ENCODE data around the gene HCRTR1. TPM values are rescaled to one million over a fixed set of nuclear protein-coding genes. Genes with fewer than 3 reads are reported as not detected.

Gene HCRTR1
- polyA plus RNA-seq, 1 donor = 0.23 TPM

- DNase-seq = no peak
These were observed 9.0 kb downstream of the HCRTR1 start for GRCh38 chr1:31626223-31627207.

- no peak for DNase-seq
These were observed 9.9 kb downstream of the HCRTR1 start for GRCh38 chr1:31627301-31627929.

GRCh38 chr1:31627930-31628559 is 10.6 kb downstream of the HCRTR1 start:
- DNase-seq = no peak

DNA sequence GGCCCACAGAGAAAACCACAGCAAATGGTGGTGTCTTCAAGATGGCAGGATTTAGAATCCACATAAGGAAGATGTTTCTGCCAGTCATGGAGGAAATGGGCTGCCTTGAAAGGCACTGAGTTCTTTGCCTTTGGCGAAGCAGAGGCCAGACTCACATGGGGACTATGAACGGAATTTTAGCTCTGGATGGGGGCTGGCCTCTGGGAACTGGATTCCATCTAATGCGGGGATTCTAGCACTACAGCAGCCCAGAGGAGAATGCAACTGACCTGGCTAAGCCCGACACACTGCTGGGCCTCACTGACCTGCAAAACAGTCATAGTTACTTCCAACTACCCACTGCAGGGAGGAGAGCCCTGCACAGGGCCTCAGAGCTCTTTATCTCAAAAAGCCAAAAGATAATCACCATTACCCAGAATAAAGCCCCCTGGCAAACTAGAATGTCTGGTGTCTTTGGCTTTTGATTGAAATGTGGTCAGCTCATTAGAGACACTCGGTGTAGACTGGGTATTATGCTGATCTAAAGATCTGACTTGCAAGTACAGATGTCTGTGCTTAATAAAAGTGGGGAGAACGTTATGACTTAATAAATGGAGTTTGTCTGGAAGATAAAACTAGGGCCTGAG is 11.6 kb downstream of the HCRTR1 start:
- DNase-seq = no peak

GRCh38 chr1:31632649-31633048 is 15.2 kb downstream of the HCRTR1 start:
- no peak for DNase-seq

DNA sequence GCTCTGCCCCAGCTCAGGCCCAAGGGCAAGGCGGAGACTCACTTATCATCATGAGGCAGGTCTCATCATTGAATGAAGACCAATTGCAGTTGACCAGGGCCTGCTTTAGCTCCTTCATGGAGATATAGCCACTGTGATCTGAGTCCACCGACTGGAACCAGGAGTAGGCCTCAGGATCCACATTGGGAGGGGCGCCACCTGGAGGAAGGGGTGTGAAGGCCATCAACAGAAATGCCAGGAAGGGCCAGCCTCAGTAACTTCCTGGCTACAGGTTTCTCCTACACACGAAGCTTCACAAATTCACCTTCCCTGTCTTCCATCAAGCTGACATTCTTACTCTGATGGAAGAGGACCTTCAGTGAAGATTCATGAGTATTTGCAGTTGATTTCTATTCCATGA is 15.6 kb downstream of the HCRTR1 start:
- no peak for DNase-seq

DNA sequence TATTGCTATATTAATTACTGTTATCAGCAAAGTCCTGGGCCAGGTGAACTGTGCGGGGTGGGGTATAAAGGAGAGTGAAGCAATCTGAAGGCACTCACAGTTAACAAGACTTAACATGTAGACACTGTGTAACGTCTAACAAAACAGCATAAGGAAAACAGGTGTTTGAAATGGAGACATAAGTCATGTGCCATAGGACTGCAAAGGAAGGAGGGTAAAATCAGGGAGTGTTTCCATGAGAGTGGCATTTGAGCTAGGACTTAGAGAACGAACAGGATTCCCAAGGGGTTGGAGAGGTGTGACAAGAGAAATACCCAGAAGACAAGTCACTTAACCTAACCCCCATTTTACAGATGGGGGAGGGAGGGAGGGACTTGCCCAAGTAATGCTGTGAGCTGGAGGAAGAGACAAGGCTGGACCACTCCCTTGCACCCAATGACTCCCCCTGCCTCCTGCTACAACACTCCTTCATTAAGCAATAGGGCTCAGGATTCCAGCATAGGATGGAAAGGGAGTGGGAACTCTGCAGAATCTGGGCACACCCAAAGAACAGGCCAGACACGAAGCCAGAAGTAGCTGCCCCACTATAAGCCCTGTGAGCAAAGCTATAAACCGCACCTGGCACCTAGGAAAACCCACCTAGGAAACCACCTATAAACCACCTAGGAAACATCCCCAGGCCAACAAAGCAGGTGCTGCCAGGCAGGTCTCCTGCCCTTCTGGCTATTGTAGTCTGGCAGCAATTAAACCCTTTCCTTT is 20.6 kb downstream of the HCRTR1 start:
- DNase-seq = no peak

- no peak for DNase-seq
These were observed 22.1 kb downstream of the HCRTR1 start for GRCh38 chr1:31639543-31639942.

GRCh38 chr1:31640179-31640578 is 22.7 kb downstream of the HCRTR1 start:
- no peak for DNase-seq

DNA sequence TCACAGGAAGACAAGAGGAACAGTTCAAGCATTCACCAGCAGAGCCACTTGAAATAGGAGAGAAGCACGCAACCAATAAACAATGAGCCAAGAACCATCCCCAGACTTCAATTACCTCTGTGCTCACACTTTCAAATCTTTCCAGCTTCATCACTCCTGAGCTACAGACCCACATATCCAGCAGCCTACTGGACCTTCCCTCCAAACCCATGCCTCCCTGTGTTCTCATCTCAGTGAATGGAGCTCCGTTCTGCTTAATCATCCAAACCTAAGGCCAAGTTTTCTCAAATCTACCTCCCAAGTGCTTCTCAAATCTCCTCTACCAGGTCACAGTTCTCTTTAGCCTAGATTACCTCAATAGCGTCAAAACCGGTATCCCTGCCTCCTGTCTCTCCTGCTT is 23.5 kb downstream of the HCRTR1 start:
- DNase-seq = no peak

DNA sequence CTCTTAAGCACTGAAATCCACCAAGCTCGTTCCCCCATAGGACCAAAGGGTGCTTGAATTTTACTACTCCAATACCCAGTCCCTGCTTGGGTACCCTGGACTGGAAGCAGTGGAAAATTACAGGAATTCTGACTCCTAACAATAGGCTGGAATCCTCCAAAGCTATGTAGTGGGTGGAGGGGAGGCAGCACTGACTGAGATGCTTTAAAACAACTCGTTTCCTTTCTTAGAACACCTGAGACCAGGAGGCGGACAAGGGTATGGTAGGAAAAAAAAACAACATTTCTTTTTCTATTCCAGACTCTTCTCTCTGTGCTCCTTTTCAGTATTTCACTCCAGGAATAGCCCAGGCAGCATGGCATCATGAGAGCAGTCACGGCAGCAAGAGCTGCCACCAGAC is 24.9 kb downstream of the HCRTR1 start:
- DNase-seq = no peak

GRCh38 chr1:31642897-31643296 is 25.4 kb downstream of the HCRTR1 start:
- no peak for DNase-seq

- DNase-seq = no peak
These were observed 26.6 kb downstream of the HCRTR1 start for GRCh38 chr1:31643976-31644559.

DNA sequence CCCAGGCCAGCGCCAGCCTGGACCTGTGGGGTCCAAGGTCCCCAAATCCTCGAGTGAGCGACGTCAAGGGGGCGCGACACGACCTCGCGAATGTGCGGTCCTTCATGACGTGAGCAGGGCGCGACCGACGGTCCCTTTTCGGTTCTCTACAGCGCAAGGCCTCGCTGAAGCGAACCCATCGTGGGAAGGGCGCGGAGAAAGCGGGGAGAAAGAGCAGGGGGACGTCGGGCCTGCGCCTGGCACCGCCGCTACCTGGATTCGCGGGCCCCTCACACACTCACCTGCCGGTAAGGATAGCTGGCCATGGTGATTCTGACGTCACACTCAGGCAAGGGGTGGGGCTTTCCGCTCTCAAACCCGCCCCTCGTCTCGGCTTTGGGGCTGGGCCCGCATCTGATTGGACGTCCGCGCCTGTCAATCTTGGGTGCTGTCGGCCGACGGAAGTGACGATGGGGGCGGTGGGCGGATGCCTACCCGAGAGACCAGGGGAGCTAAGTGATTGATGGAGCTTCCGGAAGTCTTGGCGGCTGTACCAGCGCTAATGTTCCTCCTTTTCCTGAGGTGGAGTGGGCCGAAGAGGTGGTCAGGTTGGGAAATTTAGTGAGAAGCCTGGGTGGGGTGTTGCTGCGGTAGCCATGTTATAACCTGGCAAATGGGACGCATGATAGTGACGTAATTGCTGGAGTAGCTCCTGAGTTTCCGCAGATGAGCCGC is 27.2 kb downstream of the HCRTR1 start, which contains the start of gene PEF1:
PEF1 (minus strand) TSS at position 317 of the 714 bp plus-strand sequence; CDS start at position 305, 12 bp downstream.
- peak; percentile 99 for DNase-seq

DNA sequence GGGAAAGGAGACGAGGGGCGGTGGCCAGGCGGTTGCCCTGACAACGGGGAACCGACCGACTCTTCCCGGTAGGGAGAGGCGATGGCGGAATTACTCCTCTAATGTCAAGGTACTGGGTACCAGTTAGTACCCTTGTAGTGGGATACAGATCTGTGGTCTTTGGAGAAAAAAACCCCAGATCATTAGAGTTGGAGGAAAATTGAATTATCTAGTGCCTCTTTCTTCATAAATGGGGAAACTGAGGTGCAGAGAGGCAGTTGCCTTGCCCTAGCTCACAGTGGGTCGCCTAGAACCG is 27.7 kb downstream of the HCRTR1 start:
- DNase-seq = no peak

DNA sequence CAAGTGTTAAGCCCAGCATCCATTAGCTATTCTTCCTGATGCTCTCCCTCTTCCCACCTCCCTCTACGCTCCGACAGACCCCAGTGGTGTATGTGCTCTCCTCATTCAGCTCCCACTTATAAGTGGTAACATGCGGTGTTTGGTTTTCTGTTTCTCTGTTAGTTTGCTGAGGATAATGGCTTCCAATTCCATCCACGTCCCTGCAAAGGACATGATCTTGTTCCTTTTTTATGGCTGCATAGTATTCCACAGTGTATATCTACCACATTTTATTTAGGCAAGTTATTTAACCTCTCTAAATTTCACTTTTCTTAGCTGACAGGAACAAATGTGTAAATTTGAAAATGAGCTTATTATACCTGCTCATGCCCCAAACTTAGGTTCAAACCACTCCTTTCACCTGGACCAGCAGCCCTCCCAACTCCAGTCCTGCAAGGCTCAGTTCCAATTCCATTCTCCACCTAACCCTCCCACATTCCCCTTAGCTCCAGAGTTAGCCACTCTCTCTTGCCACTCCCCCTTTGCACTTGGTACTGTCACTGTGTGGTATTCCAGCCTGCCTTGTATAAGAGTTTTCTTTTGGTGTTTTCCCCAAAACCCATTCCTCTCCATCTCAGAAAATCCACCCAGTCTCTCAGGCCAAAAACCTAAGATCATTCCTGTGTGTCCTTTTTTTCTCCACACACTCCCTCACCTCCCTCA is 28.9 kb downstream of the HCRTR1 start:
- no peak for DNase-seq

GRCh38 chr1:31647106-31647505 is 29.6 kb downstream of the HCRTR1 start:
- no peak for DNase-seq

DNA sequence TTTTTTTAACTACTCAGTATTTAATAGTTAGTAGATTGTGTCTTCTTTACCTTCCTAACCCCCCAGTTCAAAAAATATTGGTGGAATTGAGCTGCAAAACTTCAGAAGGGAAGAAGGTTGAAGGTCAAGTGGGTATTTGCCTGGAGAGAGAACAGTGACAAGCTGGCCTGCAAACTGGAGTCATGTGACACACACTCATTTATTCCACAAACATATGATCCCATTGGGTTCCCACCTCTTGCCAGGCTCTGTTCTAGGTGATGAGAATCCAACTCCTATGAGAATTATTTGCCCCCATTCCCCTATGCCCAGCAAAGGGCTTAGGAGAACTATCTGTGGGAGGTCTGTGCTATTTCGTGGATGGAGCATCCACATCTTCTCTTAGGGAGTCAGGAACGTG is 30.7 kb downstream of the HCRTR1 start:
- DNase-seq = no peak

DNA sequence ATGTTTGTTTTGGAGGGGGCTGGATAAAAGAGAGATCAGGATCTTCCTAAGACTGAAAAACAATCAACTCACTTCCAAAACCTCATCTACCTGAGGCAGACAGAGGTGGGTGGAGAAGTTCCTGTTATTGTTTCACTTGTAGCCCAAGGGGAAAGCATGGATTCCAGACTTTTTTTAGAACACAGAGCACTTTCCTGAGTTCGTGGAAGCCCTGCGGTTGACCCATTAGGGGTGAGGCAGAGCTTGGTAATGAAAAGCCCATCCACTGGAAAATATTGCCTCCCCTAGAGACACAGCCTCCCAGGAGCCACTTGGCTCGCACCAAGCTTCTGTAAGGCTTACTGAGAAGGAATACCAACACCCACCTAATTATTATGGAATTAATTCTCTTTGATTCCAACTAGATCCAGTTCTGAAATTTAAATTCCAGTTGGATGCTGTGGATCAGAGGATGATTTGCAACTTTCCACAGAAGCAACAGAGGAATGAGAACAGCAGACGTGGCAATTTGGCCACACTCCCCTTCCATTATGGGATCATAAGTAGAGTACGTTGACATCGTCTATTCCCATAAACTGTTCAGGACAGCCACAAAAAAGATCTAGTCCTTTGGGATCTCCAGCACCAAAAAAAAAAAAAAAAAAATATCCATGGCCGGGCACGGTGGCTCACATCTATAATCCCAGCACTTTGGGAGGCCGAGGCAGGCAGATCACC is 31.3 kb downstream of the HCRTR1 start:
- DNase-seq = no peak

All from hindlimb muscle (tissue), 1 donor.